ENCODE measurements around the gene LETM1. TPM values are rescaled to one million over a fixed set of nuclear protein-coding genes. Genes with fewer than 3 reads are reported as not detected.

Gene LETM1
- total and polyA plus RNA-seq, 2 of the 8 experiments (the other 6 are each of a cell fraction or from before 2014, with no cell fraction given): 19.8 to 50.1 TPM

- FAIRE-seq (no peak), DNase-seq (ENCODE audit: low read depth in 1 of 2, low spot score in 2 of 2) (no peak)
- peaks cover 10% of the 10 kb centered on the region; the same call in 1 of the 2 replicates for H3K79me1 ChIP-seq (ENCODE audit: low read depth, low read length)
- no peak overlapping the region for H2BK12ac ChIP-seq (ENCODE audit: low read depth, low read length)
- no peak overlapping the region for H2BK5ac ChIP-seq (ENCODE audit: low read depth, low read length)
- H3K4ac ChIP-seq (replicated peaks; ENCODE audit: insufficient read length, low read depth, low read length): no peak overlapping the region
- CTCF ChIA-PET (ENCODE audit: partially characterized antibody): interaction anchor here (0.6 to 71.2 kb wide), 9 partner anchors 9 to 103 kb away, joined by 3 to 2507 read pairs (median 4); no protein-coding TSS in a partner anchor
- H3K27ac ChIP-seq (ENCODE audit: low read depth, low read length): no peak overlapping the region
- no peak overlapping the region for H3K9ac ChIP-seq (replicated peaks in 1 of 4; ENCODE audit: extremely low read depth in 1 of 4, low read depth in 3 of 4, low read length in 3 of 4)
- peaks cover 0 to 6% (median 3%) of the 10 kb centered on the region in 4 experiments; a peak in 3 of 8 replicates for H3K36me3 ChIP-seq (ENCODE audit: control insufficient read depth in 2 of 4, insufficient read depth in 4 of 4, low read length in 3 of 4)
- peaks cover 2 to 35% (median 27%) of the 10 kb centered on the region in 4 experiments; a peak in 6 of 7 replicates for H3K27me3 ChIP-seq (replicated peaks in 1 of 4; ENCODE audit: control insufficient read depth in 3 of 4, extremely low read depth in 1 of 4, insufficient read depth in 3 of 4, low read length in 3 of 4)
- no peak overlapping the region for H2AK5ac ChIP-seq (ENCODE audit: low read depth, low read length)
- peaks cover 0 to 5% of the 10 kb centered on the region in 2 experiments; a peak in 1 of 4 replicates for H3K79me2 ChIP-seq (ENCODE audit: control insufficient read depth in 1 of 2, insufficient read depth in 2 of 2, low read length in 2 of 2)
- H4K91ac ChIP-seq (replicated peaks; ENCODE audit: insufficient read length, low read length): no peak overlapping the region
- no peak overlapping the region for H3K56ac ChIP-seq (replicated peaks; ENCODE audit: insufficient read length, low read depth, low read length)
- H3K14ac ChIP-seq (ENCODE audit: insufficient read length): no peak overlapping the region
- no peak overlapping the region for H2AFZ ChIP-seq (ENCODE audit: low read length)
- H4K8ac ChIP-seq (ENCODE audit: extremely low read depth, insufficient read depth, low read length): no peak overlapping the region
- no peak overlapping the region for H3K23ac ChIP-seq (ENCODE audit: insufficient read length)
- no peak overlapping the region for H2BK15ac ChIP-seq (ENCODE audit: low read length)
- WGBS, 2 experiments (ENCODE audit: extremely low coverage in 1 of 2, insufficient coverage in 1 of 2, insufficient read length in 1 of 2, insufficient replicate concordance in 2 of 2, low coverage in 1 of 2, low lambda C conversion rate in 2 of 2, missing lambda C conversion rate in 1 of 2): 89% methylated on average over 14 of the region's 14 CpGs; no CpG with 5 or more reads in 1 of the 2 experiments
- POLR2A ChIA-PET (ENCODE audit: partially characterized antibody): interaction anchor here (1.3 to 11.0 kb wide), 4 partner anchors 12 to 37 kb away, joined by 4 to 170 read pairs (median 14); no protein-coding TSS in a partner anchor
- H2BK20ac ChIP-seq (ENCODE audit: low read length): no peak overlapping the region
- peaks cover 17% of the 10 kb centered on the region; the same call in 1 of the 2 replicates for H3K23me2 ChIP-seq (ENCODE audit: low read depth, low read length)
- no peak overlapping the region for H2BK120ac ChIP-seq (replicated peaks; ENCODE audit: low read depth, low read length)
- H3K4me1 ChIP-seq (replicated peaks in 1 of 4; ENCODE audit: control insufficient read depth in 3 of 4, insufficient read depth in 4 of 4, low read length in 3 of 4): peaks cover 0 to 19% (median 9%) of the 10 kb centered on the region in 4 experiments; a peak in 6 of 7 replicates
- no peak overlapping the region for H3K4me3 ChIP-seq (ENCODE audit: extremely low read depth in 1 of 4, insufficient read depth in 2 of 4, low read depth in 3 of 4, low read length in 4 of 4)
- H4K20me1 ChIP-seq (replicated peaks in 1 of 2; ENCODE audit: control insufficient read depth in 1 of 2, insufficient read depth in 2 of 2, low read length in 2 of 2): peaks cover 9 to 13% of the 10 kb centered on the region in 2 experiments
- H4K5ac ChIP-seq (ENCODE audit: insufficient read length, low read depth, low read length): no peak overlapping the region
- H3K9me3 ChIP-seq (ENCODE audit: insufficient read depth in 2 of 2, low read depth in 1 of 2, low read length in 1 of 2): no peaks in the 10 kb centered on the region
- H3K4me2 ChIP-seq (ENCODE audit: insufficient read depth in 1 of 2, low read depth in 2 of 2, low read length in 2 of 2): no peak overlapping the region
- no peak overlapping the region for H3K18ac ChIP-seq (ENCODE audit: extremely low read depth, low read length)
- TF ChIP-seq CHD1 (IDR thresholded peaks at IDR 0.05; ENCODE audit: low read depth, low read length) (no peak), GTF2F1 (IDR thresholded peaks at IDR 0.05; ENCODE audit: borderline replicate concordance, low read depth, low read length) (no peak), CBX5 (IDR thresholded peaks at IDR 0.05; ENCODE audit: low read depth, low read length) (no peak), POLR2AphosphoS5 (IDR thresholded peaks at IDR 0.05; ENCODE audit: low read depth, low read length) (no peak), TCF12 (IDR thresholded peaks at IDR 0.05; ENCODE audit: low read depth, low read length) (no peak), SIX5 (IDR thresholded peaks at IDR 0.05; ENCODE audit: low read depth, low read length) (no peak), NANOG (IDR thresholded peaks at IDR 0.05; ENCODE audit: insufficient read depth, low read depth, low read length, poor library complexity, severe bottlenecking) (no peak), E2F6 (IDR thresholded peaks at IDR 0.05) (no peak), FOSL1 (IDR thresholded peaks at IDR 0.05; ENCODE audit: insufficient read depth, low read depth, low read length) (no peak), SAP30 (IDR thresholded peaks at IDR 0.05; ENCODE audit: insufficient read depth, insufficient replicate concordance, low read length) (no peak)
Measured at GRCh38 chr4:1796486-1797204, 59.3 kb downstream of the LETM1 start.
